Left lung (tissue), 10 donors: Measurements from ENCODE around the gene CD209. TPM values are rescaled to one million over a fixed set of nuclear protein-coding genes. Genes with fewer than 3 reads are reported as not detected.

Experiments
- ATAC-seq: fragments of 200-7000 bp; cut with Tn5 transposase; one replicate; pipeline ENCODE4 v1.9.1; 2020; ENCODE audit warnings: moderate library complexity
- DNase-seq, 4 donors: peaks; one replicate each; pipeline ENCODE4 v3.0.0-alpha.2; 2013 to 2020
- H3K27ac ChIP-seq, 2 donors: fragments of 200-600 bp; sonication (generic) in 1 of 2; one replicate each; pipeline versions ENCODE4 v1.5.0 to v1.8.0; 2020 to 2021
- H3K27me3 ChIP-seq, 2 donors: fragments of 200-600 bp; sonication (generic) in 1 of 2; one replicate each; pipeline versions ENCODE4 v1.5.0 to v1.8.0; 2020 to 2021
- H3K36me3 ChIP-seq, 2 donors: fragments of 200-600 bp; sonication (generic) in 1 of 2; one replicate each; pipeline versions ENCODE4 v1.5.0 to v1.8.0; 2020 to 2021
- H3K4me1 ChIP-seq, 2 donors: fragments of 200-600 bp; one replicate each; pipeline ENCODE4 v1.8.0; 2021
- H3K4me3 ChIP-seq, 2 donors: fragments of 200-600 bp; sonication (generic) in 1 of 2; one replicate each; pipeline versions ENCODE4 v1.5.0 to v1.8.0; 2020 to 2021; ENCODE audit warnings: mild to moderate bottlenecking in 1 of 2
- H3K9me3 ChIP-seq, 2 donors: fragments of 200-600 bp; sonication (generic) in 1 of 2; one replicate each; pipeline versions ENCODE4 v1.5.0 to v1.8.0; 2020 to 2021
- CTCF ChIP-seq, 2 donors: fragments of 200-600 bp; sonication (generic) in 1 of 2; IDR thresholded peaks; one replicate each; pipeline versions ENCODE4 v1.5.0 to v1.8.0; 2021; ENCODE audit warnings: antibody characterized with exemption in 2 of 2
- intact Hi-C, 2 donors: fragments of 100-400 bp; cut with DNase I; formaldehyde crosslinking; loops; one replicate each; pipeline versions ENCODE4 v1.11.2 to v1.14.2; 2022
- polyA plus RNA-seq, 6 donors: library from polyadenylated mRNA; unstranded; fragments of 120-200 nt; gene quantifications; one replicate each; pipeline ENCODE4 v1.2.1, GENCODE V29; 2013; ENCODE audit not compliant: insufficient read length in 6 of 6
- total RNA-seq, 2 donors: library from RNA; stranded (reverse); fragmentation: NEBNext Ultra II Directional; extraction: Animal tissue kit (Norgen Biotek cat#: 25700); gene quantifications; one replicate each; pipeline ENCODE4 v1.2.1, GENCODE V29; 2021
- donor health status: DM: no; HTN: yes; CAD: no.
- donor health status: DM: no; HTN: no; CAD: no.

CD209 gene
- total and polyA plus RNA-seq, 8 donors, result 2.9 to 10.6 (median 3.2) TPM

- no peak for DNase-seq
- intact Hi-C loops, result loop anchor here in 1 of 2 donors (10.0 kb wide), 1 partner anchor 107 kb away; the partner anchor contains the start of gene TRAPPC5
Measured at GRCh38 chr19:7792281-7792680, 44.9 kb upstream of the CD209 start.

GRCh38 chr19:7790416-7790815 is 43.1 kb upstream of the CD209 start:
- H3K4me3 ChIP-seq, result no peak overlapping the region
- H3K9me3 ChIP-seq, result peaks cover 0 to 3% of the 10 kb centered on the region in 2 donors
- H3K27ac ChIP-seq, result no peak overlapping the region
- peaks cover 29 to 46% of the 10 kb centered on the region in 2 donors for H3K27me3 ChIP-seq
- intact Hi-C loops, result loop anchor here in 1 of 2 donors (10.0 kb wide), 1 partner anchor 106 kb away; the partner anchor contains the start of gene TRAPPC5
- H3K4me1 ChIP-seq, result peaks cover 0 to 19% of the 10 kb centered on the region in 2 donors
- ATAC-seq, result no peak
- no peaks in the 10 kb centered on the region for H3K36me3 ChIP-seq
- no peak for TF ChIP-seq CTCF (IDR thresholded peaks at IDR 0.05)
- no peak for DNase-seq

More at GRCh38 chr19:7792281-7792680, 44.9 kb upstream of the CD209 start:
- Histone ChIP-seq H3K4me1 (peaks cover 0 to 19% of the 10 kb centered on the region in 2 donors), H3K9me3 (no peaks in the 10 kb centered on the region), H3K27ac (no peak overlapping the region), H3K36me3 (no peaks in the 10 kb centered on the region), H3K27me3 (peaks cover 24 to 39% of the 10 kb centered on the region in 2 donors), H3K4me3 (no peak overlapping the region)
- ATAC-seq, result no peak
- no peak for TF ChIP-seq CTCF (IDR thresholded peaks at IDR 0.05)

- H3K27me3 ChIP-seq, result peaks cover 29 to 46% of the 10 kb centered on the region in 2 donors
- peaks cover 0 to 8% of the 10 kb centered on the region in 2 donors for H3K9me3 ChIP-seq
- DNase-seq, result no peak
- peaks cover 0 to 23% of the 10 kb centered on the region in 2 donors for H3K4me1 ChIP-seq
- intact Hi-C loops, result no loop called here
- no peak overlapping the region for H3K4me3 ChIP-seq
- H3K36me3 ChIP-seq, result no peaks in the 10 kb centered on the region
- H3K27ac ChIP-seq, result no peak overlapping the region
- no peak for TF ChIP-seq CTCF (IDR thresholded peaks at IDR 0.05)
- no peak for ATAC-seq
Measured at GRCh38 chr19:7789447-7789846, 42.1 kb upstream of the CD209 start.

GRCh38 chr19:7788933-7789323 is 41.6 kb upstream of the CD209 start:
- no peak for DNase-seq
- Histone ChIP-seq H3K27ac (no peak overlapping the region), H3K27me3 (peaks cover 29 to 46% of the 10 kb centered on the region in 2 donors), H3K4me3 (no peak overlapping the region), H3K9me3 (peaks cover 0 to 8% of the 10 kb centered on the region in 2 donors), H3K4me1 (peaks cover 0 to 28% of the 10 kb centered on the region in 2 donors), H3K36me3 (no peaks in the 10 kb centered on the region)
- intact Hi-C loops, result no loop called here
- TF ChIP-seq CTCF (IDR thresholded peaks at IDR 0.05), result no peak
- ATAC-seq, result no peak

GRCh38 chr19:7788178-7788932 is 41.0 kb upstream of the CD209 start:
- Histone ChIP-seq H3K36me3 (no peaks in the 10 kb centered on the region), H3K27me3 (peaks cover 29 to 46% of the 10 kb centered on the region in 2 donors), H3K4me3 (peak overlapping the region in 1 of 2 donors; percentile 19), H3K27ac (no peak overlapping the region), H3K4me1 (peaks cover 0 to 34% of the 10 kb centered on the region in 2 donors), H3K9me3 (peaks cover 0 to 8% of the 10 kb centered on the region in 2 donors)
- TF ChIP-seq CTCF (IDR thresholded peaks at IDR 0.05), result no peak
- DNase-seq (no peak), ATAC-seq (no peak)
- intact Hi-C loops, result no loop called here
